K562 (cell line): ENCODE data around the gene ZNF577. TPM values are rescaled to one million over a fixed set of nuclear protein-coding genes. Genes with fewer than 3 reads are reported as not detected.

Experiments
- ATAC-seq: fragments of 200-7000 bp; cut with Tn5 transposase; 3 replicates; pipeline ENCODE4 v1.9.1; 2020; ENCODE audit warnings: moderate library complexity
- BruUV-seq: library from RNA; stranded (reverse); fragments of 400-500 nt; replicated peaks from 2 replicates; lab custom pipeline; 2021; lab: Mats Ljungman, UMichigan
- CTCF ChIA-PET: fragments of 300-600 bp; formaldehyde crosslinking; extraction: SDS; loops from one replicate; lab custom pipeline; 2021; ENCODE audit warnings: low intra/inter-chr PET ratio; lab: Yijun Ruan, JAX
- POLR2A ChIA-PET: fragments of 300-600, 350-650 bp; sonication (Branson Sonifier 250); formaldehyde crosslinking; extraction: SDS; loops from one replicate; lab custom pipeline; 2021; ENCODE audit warnings: antibody characterized with exemption, inconsistent platforms; lab: Yijun Ruan, JAX
- DNase-seq, 4 experiments: peaks; one replicate each; pipeline versions ENCODE4 v3.0.0 to v3.0.0-alpha.2; 2011 to 2018; ENCODE audit warnings: low spot score in 3 of 4, mixed read lengths in 3 of 4; ENCODE audit errors: extremely low read depth in 1 of 4
- FAIRE-seq: peaks from 2 replicates; lab custom pipeline; 2011; peaks lifted over from hg19 to GRCh38; lab: Jason Lieb, UNC
- H2AFZ ChIP-seq: 2 replicates; pipeline ENCODE4 v1.6.0; 2011; ENCODE audit warnings: low read depth, low read length, control low read depth, inconsistent platforms
- H3K27ac ChIP-seq: fragments of 200-600 bp; 3 replicates; pipeline ENCODE4 v1.8.0; 2011; ENCODE audit warnings: low read depth, mild to moderate bottlenecking, control low read depth, inconsistent platforms, low read length, moderate library complexity, mixed read lengths; ENCODE audit errors: extremely low read depth
- H3K27me3 ChIP-seq, 2 experiments: fragments of 300-600 bp in 1 of 2; 2 replicates in 1 of 2; 3 replicates in 1 of 2; pipeline versions ENCODE4 v1.6.0 to v1.8.0; 2011; ENCODE audit warnings: inconsistent platforms in 2 of 2, low read length in 2 of 2, mild to moderate bottlenecking in 1 of 2, mixed read lengths in 1 of 2, moderate library complexity in 1 of 2; ENCODE audit not compliant: control insufficient read depth in 2 of 2, insufficient read depth in 2 of 2
- H3K36me3 ChIP-seq: fragments of 300-600 bp; 3 replicates; pipeline ENCODE4 v1.8.0; 2011; ENCODE audit warnings: mild to moderate bottlenecking, low read length, inconsistent platforms; ENCODE audit not compliant: control insufficient read depth, insufficient read depth
- H3K4me1 ChIP-seq, 2 experiments: fragments of 200-600 bp in 1 of 2; replicated peaks in 1 of 2; 2 replicates in 1 of 2; 3 replicates in 1 of 2; pipeline versions ENCODE4 v1.5.1 to v1.8.0; 2011; ENCODE audit warnings: inconsistent platforms in 2 of 2, low read length in 2 of 2, mild to moderate bottlenecking in 1 of 2, mixed read lengths in 1 of 2, moderate library complexity in 1 of 2; ENCODE audit not compliant: control insufficient read depth in 2 of 2, insufficient read depth in 2 of 2
- H3K4me2 ChIP-seq: 2 replicates; pipeline ENCODE4 v1.6.1; 2011; ENCODE audit warnings: low read length, control low read depth, inconsistent platforms, mixed read lengths; ENCODE audit not compliant: insufficient read depth
- H3K4me3 ChIP-seq: fragments of 200-600 bp; sonication (generic), shearing (Covaris generic); 2 replicates; pipeline ENCODE4 v1.5.1; 2016; ENCODE audit warnings: control low read depth, inconsistent platforms
- H3K79me2 ChIP-seq: fragments of 200-600 bp; 3 replicates; pipeline ENCODE4 v1.8.0; 2011; ENCODE audit warnings: low read length, inconsistent platforms; ENCODE audit not compliant: control insufficient read depth, insufficient read depth
- H3K9ac ChIP-seq, 2 experiments: 2 replicates each; pipeline versions ENCODE4 v1.6.0 to v1.6.1; 2011; ENCODE audit warnings: low read depth in 2 of 2, low read length in 2 of 2, control low read depth in 1 of 2, inconsistent platforms in 1 of 2, mild to moderate bottlenecking in 1 of 2, mixed read lengths in 1 of 2; ENCODE audit not compliant: insufficient read depth in 1 of 2
- H3K9me1 ChIP-seq: one replicate; pipeline ENCODE4 v1.6.0; 2011; ENCODE audit warnings: inconsistent platforms, mild to moderate bottlenecking, low read length, moderate library complexity; ENCODE audit not compliant: control insufficient read depth, insufficient read depth
- H3K9me3 ChIP-seq: replicated peaks from 2 replicates; pipeline ENCODE4 v1.5.1; 2011; ENCODE audit warnings: low read depth, low read length, inconsistent platforms; ENCODE audit not compliant: control insufficient read depth, insufficient read depth
- H4K20me1 ChIP-seq: replicated peaks from 2 replicates; pipeline ENCODE4 v1.6.1; 2011; ENCODE audit warnings: low read length, inconsistent platforms, mixed read lengths; ENCODE audit not compliant: control insufficient read depth, insufficient read depth
- CBX1 ChIP-seq: sonication (generic); IDR thresholded peaks from 2 replicates; pipeline ENCODE4 v1.6.1; 2016; ENCODE audit warnings: antibody characterized with exemption, low read depth, mild to moderate bottlenecking
- CEBPG ChIP-seq, 3 experiments: fragments of 200-800 bp in 1 of 3; sonication (Bioruptor generic) in 1 of 3; sonication (generic) in 1 of 3; formaldehyde crosslinking in 1 of 3; IDR thresholded peaks in 2 of 3; conservative IDR thresholded peaks in 1 of 3; 2 replicates each; pipeline versions ENCODE4 v1.6.1 to v1.8.0; 2016 to 2022; ENCODE audit warnings: missing compliant biosample characterization in 2 of 3, missing genetic modification characterization in 2 of 3, mild to moderate bottlenecking in 1 of 3, missing genetic modification reagents in 1 of 3
- FOXM1 ChIP-seq, 2 experiments: fragments of 450-650 bp in 1 of 2; sonication (generic) in 1 of 2; formaldehyde crosslinking in 1 of 2; IDR thresholded peaks; 2 replicates each; pipeline versions ENCODE4 v1.6.1 to v1.9.0; 2017 to 2022; ENCODE audit warnings: low read depth in 2 of 2, mild to moderate bottlenecking in 2 of 2, missing genetic modification reagents in 1 of 2, moderate library complexity in 1 of 2
- OTX1 ChIP-seq: fragments of 450-650 bp; formaldehyde crosslinking; IDR thresholded peaks from 2 replicates; pipeline ENCODE4 v1.4.0; 2022; ENCODE audit warnings: mild to moderate bottlenecking
- POLR2B ChIP-seq: fragments of 450-650 bp; IDR thresholded peaks from 2 replicates; pipeline ENCODE4 v1.6.1; 2018; ENCODE audit warnings: low read depth; ENCODE audit not compliant: partially characterized antibody
- STAT5A ChIP-seq: IDR thresholded peaks from 2 replicates; pipeline ENCODE4 v1.6.1; 2012; ENCODE audit warnings: low read length, inconsistent platforms, borderline replicate concordance
- STAT5B ChIP-seq: fragments of 250-450 bp; sonication (Bioruptor Pico); IDR thresholded peaks from 2 replicates; pipeline ENCODE4 v1.8.0; 2021; ENCODE audit warnings: mild to moderate bottlenecking, inconsistent platforms
- WGBS: fragments of 100-300 bp; shearing (Covaris generic); methylation state at CpG from one replicate; pipeline ENCODE4 v1.1.6; 2016; ENCODE audit warnings: low coverage, mixed read lengths; ENCODE audit not compliant: insufficient coverage; ENCODE audit errors: missing lambda C conversion rate; 5-methylcytosine and 5-hydroxymethylcytosine counted together
- in situ Hi-C: fragments of 300-500 bp; cut with MboI; formaldehyde crosslinking; loops from 4 replicates; pipeline ENCODE4 v1.15.0; 2018; ENCODE audit warnings: inconsistent platforms, mixed read lengths
- intact Hi-C: fragments of 100-400 bp; cut with micrococcal nuclease; formaldehyde crosslinking; loops from 2 replicates; pipeline ENCODE4 v1.14.2; 2022
- polyA plus RNA-seq, 8 experiments: library from polyadenylated mRNA; depleted of rRNA in 4 of 8; stranded (reverse) in 5 of 8; unstranded in 3 of 8; fragments of >200 nt; fragmentation: Nextera tagmentation in 2 of 8; fragmentation: Illumina TruSeq in 1 of 8; extraction: Ambion mirVana in 2 of 8; extraction: Trizol in 1 of 8; gene quantifications; 2 replicates each; pipeline versions ENCODE4 v1.2.1 to v1.2.3, GENCODE V29; 2011 to 2014; ENCODE audit warnings: inconsistent platforms in 1 of 8, missing spikeins in 1 of 8
- total RNA-seq, 7 experiments: library from RNA; depleted of rRNA in 6 of 7; stranded (reverse); fragments of >200 nt in 6 of 7; fragmentation: Illumina TruSeq in 2 of 7; extraction: Trizol in 2 of 7; gene quantifications; 2 replicates each; pipeline versions ENCODE4 v1.2.1 to v1.2.3, GENCODE V29; 2011 to 2021; ENCODE audit warnings: low replicate concordance in 1 of 7
- TF ChIP-seq, protein P1 (sequence below): fragments of 450-650 bp; conservative IDR thresholded peaks from 2 replicates; pipeline ENCODE4 v1.6.1; 2016; ENCODE audit warnings: missing genetic modification characterization, low read depth, mild to moderate bottlenecking, missing compliant biosample characterization, moderate library complexity
- TF ChIP-seq, protein P2 (sequence below): fragments of 250-450 bp; sonication (Bioruptor Pico); IDR thresholded peaks from 2 replicates; pipeline ENCODE4 v1.8.0; 2022; ENCODE audit warnings: inconsistent platforms
- TF ChIP-seq, protein P3 (sequence below): sonication (generic); formaldehyde crosslinking; IDR thresholded peaks from 2 replicates; pipeline ENCODE4 v1.8.1; 2023; ENCODE audit warnings: mild to moderate bottlenecking, missing genetic modification reagents
- TF ChIP-seq, protein P4 (sequence below): fragments of 450-650 bp; IDR thresholded peaks from 2 replicates; pipeline ENCODE4 v1.6.1; 2016
- TF ChIP-seq, protein P5 (sequence below): fragments of 250-450 bp; sonication (Bioruptor Pico); IDR thresholded peaks from 2 replicates; pipeline ENCODE4 v1.9.0; 2021; ENCODE audit warnings: mild to moderate bottlenecking, inconsistent platforms

The ZNF577 gene
- total and polyA plus RNA-seq, 9 of the 15 experiments (the other 6 are each of a cell fraction or from before 2014, with no cell fraction given), result 1.3 to 12.7 (median 7.0) TPM

DNA sequence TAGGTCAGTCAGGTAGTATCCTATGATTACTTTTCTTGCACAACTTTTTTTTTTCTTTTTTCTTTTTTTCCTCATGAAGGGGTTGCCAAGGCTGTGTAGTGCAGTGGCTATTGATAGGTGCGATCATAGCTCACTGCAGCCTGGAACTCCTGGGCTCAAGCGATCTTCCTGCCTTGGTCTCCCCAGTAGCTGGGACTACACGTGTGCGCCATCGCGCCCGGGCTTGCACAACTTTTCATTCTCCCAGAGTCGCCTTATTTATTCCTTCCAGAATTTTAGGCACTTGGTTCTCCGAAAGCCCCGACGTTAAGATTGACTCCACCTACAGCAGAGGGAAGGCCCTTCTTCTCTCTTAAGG is 38.7 kb upstream of the ZNF577 start:
- in situ Hi-C loops, result no loop called here
- peak overlapping the region in 1 of 2 experiments; percentile 84; a peak in 2 of 4 replicates for H3K9ac ChIP-seq
- H3K27ac ChIP-seq, result peak overlapping the region; percentile 82
- ChIA-PET CTCF (no interaction called here), POLR2A (interaction anchor here (0.5 kb wide), 1 partner anchor 9 kb away, joined by 3 read pairs; no protein-coding TSS in a partner anchor)
- peaks cover 11% of the 10 kb centered on the region; the same call in 2 of the 3 replicates for H3K79me2 ChIP-seq
- DNase-seq, result no peak
- peak overlapping the region; percentile 91 for H3K4me2 ChIP-seq
- FAIRE-seq, result no peak
- WGBS, result 80% methylated on average over 10 of the region's 11 CpGs
- no peaks in the 10 kb centered on the region for H3K27me3 ChIP-seq
- no peaks in the 10 kb centered on the region for H3K9me1 ChIP-seq
- peaks cover 25% of the 10 kb centered on the region for H3K9me3 ChIP-seq
- H3K4me3 ChIP-seq, result peak overlapping the region; percentile 68
- no peaks in the 10 kb centered on the region; a peak in 2 of 5 replicates for H3K4me1 ChIP-seq
- H4K20me1 ChIP-seq, result no peaks in the 10 kb centered on the region
- intact Hi-C loops, result no loop called here
- ATAC-seq, result no peak
- BruUV-seq, result no TSS peak
- peak overlapping the region; percentile 98 for H2AFZ ChIP-seq
- H3K36me3 ChIP-seq, result no peaks in the 10 kb centered on the region
- TF ChIP-seq, protein P1, sequence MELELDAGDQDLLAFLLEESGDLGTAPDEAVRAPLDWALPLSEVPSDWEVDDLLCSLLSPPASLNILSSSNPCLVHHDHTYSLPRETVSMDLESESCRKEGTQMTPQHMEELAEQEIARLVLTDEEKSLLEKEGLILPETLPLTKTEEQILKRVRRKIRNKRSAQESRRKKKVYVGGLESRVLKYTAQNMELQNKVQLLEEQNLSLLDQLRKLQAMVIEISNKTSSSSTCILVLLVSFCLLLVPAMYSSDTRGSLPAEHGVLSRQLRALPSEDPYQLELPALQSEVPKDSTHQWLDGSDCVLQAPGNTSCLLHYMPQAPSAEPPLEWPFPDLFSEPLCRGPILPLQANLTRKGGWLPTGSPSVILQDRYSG (tag), result no peak
- TF ChIP-seq, protein P2, sequence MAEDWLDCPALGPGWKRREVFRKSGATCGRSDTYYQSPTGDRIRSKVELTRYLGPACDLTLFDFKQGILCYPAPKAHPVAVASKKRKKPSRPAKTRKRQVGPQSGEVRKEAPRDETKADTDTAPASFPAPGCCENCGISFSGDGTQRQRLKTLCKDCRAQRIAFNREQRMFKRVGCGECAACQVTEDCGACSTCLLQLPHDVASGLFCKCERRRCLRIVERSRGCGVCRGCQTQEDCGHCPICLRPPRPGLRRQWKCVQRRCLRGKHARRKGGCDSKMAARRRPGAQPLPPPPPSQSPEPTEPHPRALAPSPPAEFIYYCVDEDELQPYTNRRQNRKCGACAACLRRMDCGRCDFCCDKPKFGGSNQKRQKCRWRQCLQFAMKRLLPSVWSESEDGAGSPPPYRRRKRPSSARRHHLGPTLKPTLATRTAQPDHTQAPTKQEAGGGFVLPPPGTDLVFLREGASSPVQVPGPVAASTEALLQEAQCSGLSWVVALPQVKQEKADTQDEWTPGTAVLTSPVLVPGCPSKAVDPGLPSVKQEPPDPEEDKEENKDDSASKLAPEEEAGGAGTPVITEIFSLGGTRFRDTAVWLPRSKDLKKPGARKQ, result peak; percentile 56
- TF ChIP-seq STAT5B (CRISPR knock-in tag), result no peak
- no peak for TF ChIP-seq POLR2B
- TF ChIP-seq CEBPG (CRISPR knock-in tag; IDR thresholded peaks at IDR 0.05), result no peak
- TF ChIP-seq CEBPG (tag; conservative IDR thresholded peaks at IDR 0.05 in 1 of 2, IDR thresholded peaks at IDR 0.05 in 1 of 2), result 0 out of 4 replicates have a peak, but pooled peaks of 1 of the 2 experiments have one; percentile 13
- TF ChIP-seq, protein P3, sequence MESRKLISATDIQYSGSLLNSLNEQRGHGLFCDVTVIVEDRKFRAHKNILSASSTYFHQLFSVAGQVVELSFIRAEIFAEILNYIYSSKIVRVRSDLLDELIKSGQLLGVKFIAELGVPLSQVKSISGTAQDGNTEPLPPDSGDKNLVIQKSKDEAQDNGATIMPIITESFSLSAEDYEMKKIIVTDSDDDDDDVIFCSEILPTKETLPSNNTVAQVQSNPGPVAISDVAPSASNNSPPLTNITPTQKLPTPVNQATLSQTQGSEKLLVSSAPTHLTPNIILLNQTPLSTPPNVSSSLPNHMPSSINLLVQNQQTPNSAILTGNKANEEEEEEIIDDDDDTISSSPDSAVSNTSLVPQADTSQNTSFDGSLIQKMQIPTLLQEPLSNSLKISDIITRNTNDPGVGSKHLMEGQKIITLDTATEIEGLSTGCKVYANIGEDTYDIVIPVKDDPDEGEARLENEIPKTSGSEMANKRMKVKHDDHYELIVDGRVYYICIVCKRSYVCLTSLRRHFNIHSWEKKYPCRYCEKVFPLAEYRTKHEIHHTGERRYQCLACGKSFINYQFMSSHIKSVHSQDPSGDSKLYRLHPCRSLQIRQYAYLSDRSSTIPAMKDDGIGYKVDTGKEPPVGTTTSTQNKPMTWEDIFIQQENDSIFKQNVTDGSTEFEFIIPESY (CRISPR knock-in tag), result peak; percentile 86
- no peak for TF ChIP-seq STAT5A
- no peak for TF ChIP-seq OTX1 (CRISPR knock-in tag)
- TF ChIP-seq CBX1, result peak; percentile 42; the same call in 1 of the 2 replicates
- peak; percentile 11; the same call in 1 of the 2 replicates for TF ChIP-seq FOXM1 (IDR thresholded peaks at IDR 0.05; ENCODE audit: low read depth)
- no peak for TF ChIP-seq FOXM1 (CRISPR knock-in tag; IDR thresholded peaks at IDR 0.05; ENCODE audit: low read depth)
- TF ChIP-seq, protein P4, sequence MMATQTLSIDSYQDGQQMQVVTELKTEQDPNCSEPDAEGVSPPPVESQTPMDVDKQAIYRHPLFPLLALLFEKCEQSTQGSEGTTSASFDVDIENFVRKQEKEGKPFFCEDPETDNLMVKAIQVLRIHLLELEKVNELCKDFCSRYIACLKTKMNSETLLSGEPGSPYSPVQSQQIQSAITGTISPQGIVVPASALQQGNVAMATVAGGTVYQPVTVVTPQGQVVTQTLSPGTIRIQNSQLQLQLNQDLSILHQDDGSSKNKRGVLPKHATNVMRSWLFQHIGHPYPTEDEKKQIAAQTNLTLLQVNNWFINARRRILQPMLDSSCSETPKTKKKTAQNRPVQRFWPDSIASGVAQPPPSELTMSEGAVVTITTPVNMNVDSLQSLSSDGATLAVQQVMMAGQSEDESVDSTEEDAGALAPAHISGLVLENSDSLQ, result no peak
- TF ChIP-seq, protein P5, sequence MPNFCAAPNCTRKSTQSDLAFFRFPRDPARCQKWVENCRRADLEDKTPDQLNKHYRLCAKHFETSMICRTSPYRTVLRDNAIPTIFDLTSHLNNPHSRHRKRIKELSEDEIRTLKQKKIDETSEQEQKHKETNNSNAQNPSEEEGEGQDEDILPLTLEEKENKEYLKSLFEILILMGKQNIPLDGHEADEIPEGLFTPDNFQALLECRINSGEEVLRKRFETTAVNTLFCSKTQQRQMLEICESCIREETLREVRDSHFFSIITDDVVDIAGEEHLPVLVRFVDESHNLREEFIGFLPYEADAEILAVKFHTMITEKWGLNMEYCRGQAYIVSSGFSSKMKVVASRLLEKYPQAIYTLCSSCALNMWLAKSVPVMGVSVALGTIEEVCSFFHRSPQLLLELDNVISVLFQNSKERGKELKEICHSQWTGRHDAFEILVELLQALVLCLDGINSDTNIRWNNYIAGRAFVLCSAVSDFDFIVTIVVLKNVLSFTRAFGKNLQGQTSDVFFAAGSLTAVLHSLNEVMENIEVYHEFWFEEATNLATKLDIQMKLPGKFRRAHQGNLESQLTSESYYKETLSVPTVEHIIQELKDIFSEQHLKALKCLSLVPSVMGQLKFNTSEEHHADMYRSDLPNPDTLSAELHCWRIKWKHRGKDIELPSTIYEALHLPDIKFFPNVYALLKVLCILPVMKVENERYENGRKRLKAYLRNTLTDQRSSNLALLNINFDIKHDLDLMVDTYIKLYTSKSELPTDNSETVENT (CRISPR knock-in tag), result no peak
